ENCODE results near the gene KIRREL3.

Gene KIRREL3

DNA sequence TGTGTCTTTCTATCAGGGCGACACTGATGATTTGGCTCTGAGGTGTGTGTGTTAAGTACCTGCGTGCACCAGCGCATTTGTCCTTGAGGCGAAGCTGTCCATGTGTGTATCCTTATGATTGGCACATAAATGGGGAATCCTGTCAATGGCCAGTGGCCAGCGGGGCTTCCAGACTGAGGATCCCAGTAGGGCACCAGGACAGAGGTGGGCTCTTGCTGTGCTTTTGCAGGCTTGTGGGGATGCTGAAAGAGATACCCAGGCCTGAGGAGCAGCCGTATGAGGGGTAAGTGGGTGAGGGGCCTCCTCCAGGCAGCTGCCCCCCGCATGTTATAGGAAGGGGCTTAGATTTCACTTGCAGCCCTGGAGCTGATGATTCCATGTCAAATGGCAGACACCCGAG, 488.3 kb downstream of the KIRREL3 start:
- no peak overlapping the region for H3K9ac ChIP-seq (ENCODE audit: low read depth, low read length)
- no peaks in the 10 kb centered on the region for H3K4me1 ChIP-seq (ENCODE audit: insufficient read depth, low read length)
- H3K36me3 ChIP-seq (ENCODE audit: insufficient read depth, low read length): no peaks in the 10 kb centered on the region
- H3K9me3 ChIP-seq (ENCODE audit: control insufficient read depth, insufficient read depth, low read length): no peaks in the 10 kb centered on the region

DNA sequence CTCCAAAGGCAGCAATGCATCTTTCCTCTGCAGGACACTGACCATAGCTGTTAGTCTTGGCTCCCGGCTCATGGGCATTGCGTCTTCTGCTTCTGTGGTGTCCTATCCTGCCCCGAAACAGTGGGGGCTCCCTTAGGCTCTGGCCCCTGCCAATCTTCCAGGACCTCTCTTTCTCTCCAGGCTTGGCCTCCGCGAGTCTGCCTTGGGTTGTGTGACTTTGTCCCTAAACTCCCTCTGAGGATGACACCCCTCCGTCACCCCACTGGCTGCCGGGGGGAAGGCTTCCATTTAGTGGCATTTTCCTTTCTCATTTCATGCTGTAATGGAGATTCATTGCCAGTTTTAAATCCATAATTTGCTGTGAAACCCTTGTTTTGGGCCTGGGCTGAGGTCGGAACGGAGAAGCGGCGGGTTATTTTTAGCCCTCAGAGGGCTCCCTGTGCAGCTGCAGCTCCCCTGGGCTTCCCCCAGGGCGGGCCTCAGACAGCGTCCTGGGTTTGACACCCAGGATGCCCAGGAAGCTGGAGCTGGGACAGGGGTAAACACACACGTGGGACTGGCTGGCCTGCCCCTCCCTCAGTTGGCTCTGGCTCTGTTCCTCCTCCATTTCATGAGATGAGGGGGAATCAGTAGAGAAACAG, 489.0 kb downstream of the KIRREL3 start:
- H3K36me3 ChIP-seq (ENCODE audit: insufficient read depth, low read length): no peaks in the 10 kb centered on the region
- no peak overlapping the region for H3K9ac ChIP-seq (ENCODE audit: low read depth, low read length)
- H3K9me3 ChIP-seq (ENCODE audit: control insufficient read depth, insufficient read depth, low read length): no peaks in the 10 kb centered on the region
- no peaks in the 10 kb centered on the region for H3K4me1 ChIP-seq (ENCODE audit: insufficient read depth, low read length)

DNA sequence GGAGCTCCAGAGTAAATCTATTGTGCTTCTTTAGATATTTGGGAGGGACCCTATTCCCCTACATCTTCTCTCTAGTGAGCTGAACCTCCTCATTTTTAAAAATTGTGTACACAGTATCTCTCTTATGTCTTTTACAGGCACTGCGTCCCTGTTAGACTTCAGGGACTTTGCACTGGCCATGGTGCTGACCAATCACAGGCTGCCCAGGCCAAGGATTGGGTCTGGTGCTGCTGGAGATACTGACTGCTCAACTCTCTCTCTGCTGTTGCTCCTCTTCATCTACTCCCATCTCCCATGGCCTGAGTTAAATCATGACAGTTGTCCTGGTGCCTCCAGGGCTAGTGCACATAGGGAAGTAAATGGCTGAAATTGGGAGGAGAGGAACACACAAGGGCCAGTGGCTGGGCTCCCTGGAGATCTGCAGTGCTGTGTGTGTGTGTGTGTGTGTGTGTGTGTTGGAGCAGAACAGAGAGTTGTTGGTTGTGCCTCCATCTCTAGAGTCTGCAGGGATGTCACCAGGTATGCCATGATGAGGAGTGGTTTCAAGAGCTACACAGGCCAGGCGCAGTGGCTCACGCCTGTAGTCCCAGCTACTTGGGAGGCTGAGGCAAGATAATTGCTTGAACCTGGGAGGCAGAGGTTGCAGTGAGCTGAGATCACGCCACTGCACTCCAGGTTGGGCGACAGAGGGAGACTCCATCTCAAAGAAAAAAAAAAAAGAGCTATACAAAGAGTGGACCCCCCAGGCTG, 489.8 kb downstream of the KIRREL3 start:
- H3K4me1 ChIP-seq (ENCODE audit: insufficient read depth, low read length): no peaks in the 10 kb centered on the region
- H3K36me3 ChIP-seq (ENCODE audit: insufficient read depth, low read length): no peaks in the 10 kb centered on the region
- H3K9ac ChIP-seq (ENCODE audit: low read depth, low read length): no peak overlapping the region
- no peaks in the 10 kb centered on the region for H3K9me3 ChIP-seq (ENCODE audit: control insufficient read depth, insufficient read depth, low read length)

DNA sequence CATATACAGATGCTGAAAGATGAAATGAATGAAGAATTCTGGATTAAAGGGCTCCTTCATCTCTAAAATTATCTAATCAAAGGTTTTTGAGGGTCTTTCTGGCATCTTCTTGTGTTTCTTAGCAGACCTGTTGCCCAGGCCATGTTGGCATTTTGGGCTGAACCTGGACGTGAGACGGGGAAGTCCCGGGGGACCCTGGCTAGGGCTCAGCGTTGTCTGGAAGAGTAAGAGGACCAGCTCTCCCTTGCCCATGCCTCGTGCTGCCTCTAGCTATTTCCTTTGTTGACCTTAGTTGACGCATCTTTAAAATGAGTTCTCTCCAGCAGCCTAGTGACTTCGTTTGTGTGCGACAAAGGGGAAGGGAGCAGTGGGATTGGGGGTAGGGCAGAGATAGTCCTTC, 492.9 kb downstream of the KIRREL3 start:
- Histone ChIP-seq H3K36me3 (ENCODE audit: insufficient read depth, low read length) (no peaks in the 10 kb centered on the region), H3K4me1 (ENCODE audit: insufficient read depth, low read length) (peaks cover 8% of the 10 kb centered on the region; the same call in 1 of the 2 replicates), H3K9me3 (ENCODE audit: control insufficient read depth, insufficient read depth, low read length) (no peaks in the 10 kb centered on the region), H3K9ac (ENCODE audit: low read depth, low read length) (no peak overlapping the region)

DNA sequence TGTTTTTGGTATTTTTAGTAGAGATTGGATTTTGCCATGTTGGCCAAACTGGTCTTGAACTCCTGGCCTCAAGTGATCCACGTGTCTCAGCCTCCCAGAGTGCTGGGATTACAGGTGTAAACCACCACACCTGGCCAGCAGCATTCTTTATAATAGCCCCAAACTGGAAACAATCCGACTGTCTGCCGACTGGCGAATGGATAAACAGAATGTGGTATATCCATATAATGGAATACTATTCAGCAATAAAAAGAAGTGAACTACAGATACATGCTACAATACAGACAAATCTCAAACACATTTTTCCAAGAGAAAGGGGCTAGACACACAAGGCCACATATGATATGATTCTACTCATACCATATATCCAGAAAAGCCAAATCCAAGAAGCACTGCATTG, 493.8 kb downstream of the KIRREL3 start:
- no peak overlapping the region for H3K9ac ChIP-seq (ENCODE audit: low read depth, low read length)
- H3K36me3 ChIP-seq (ENCODE audit: insufficient read depth, low read length): no peaks in the 10 kb centered on the region
- H3K4me1 ChIP-seq (ENCODE audit: insufficient read depth, low read length): peaks cover 14% of the 10 kb centered on the region; the same call in 1 of the 2 replicates
- H3K9me3 ChIP-seq (ENCODE audit: control insufficient read depth, insufficient read depth, low read length): no peaks in the 10 kb centered on the region

- no peaks in the 10 kb centered on the region for H3K9me3 ChIP-seq (ENCODE audit: control insufficient read depth, insufficient read depth, low read length)
- H3K4me1 ChIP-seq (ENCODE audit: insufficient read depth, low read length): peaks cover 14% of the 10 kb centered on the region; the same call in 1 of the 2 replicates
- no peak overlapping the region for H3K9ac ChIP-seq (ENCODE audit: low read depth, low read length)
- no peaks in the 10 kb centered on the region for H3K36me3 ChIP-seq (ENCODE audit: insufficient read depth, low read length)
These were observed 497.6 kb downstream of the KIRREL3 start for GRCh38 chr11:126502982-126503381.

- H3K9ac ChIP-seq (ENCODE audit: low read depth, low read length): no peak overlapping the region
- H3K4me1 ChIP-seq (ENCODE audit: insufficient read depth, low read length): peaks cover 14% of the 10 kb centered on the region; the same call in 1 of the 2 replicates
- H3K9me3 ChIP-seq (ENCODE audit: control insufficient read depth, insufficient read depth, low read length): no peaks in the 10 kb centered on the region
- no peaks in the 10 kb centered on the region for H3K36me3 ChIP-seq (ENCODE audit: insufficient read depth, low read length)
These were observed 498.4 kb downstream of the KIRREL3 start for GRCh38 chr11:126502159-126502558.

DNA sequence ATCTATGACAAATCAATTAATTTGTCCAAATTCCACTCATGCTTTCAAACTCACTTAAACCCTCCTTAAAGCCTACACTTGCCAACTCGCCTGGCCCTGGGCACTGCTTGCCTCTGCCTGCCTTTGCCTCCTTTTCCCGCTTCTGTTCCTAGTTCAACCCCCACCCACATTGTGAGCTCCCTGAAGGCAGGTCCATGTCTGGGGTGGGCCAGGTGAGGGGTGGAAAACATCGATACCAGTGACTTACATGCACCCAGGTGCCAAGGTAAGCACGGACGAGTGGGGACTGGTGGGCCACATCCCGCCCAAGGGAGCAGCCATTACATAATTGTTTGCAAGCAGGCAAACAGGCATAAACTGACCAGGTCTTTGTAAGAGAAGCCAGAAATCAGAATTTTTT, 498.9 kb downstream of the KIRREL3 start:
- H3K9me3 ChIP-seq (ENCODE audit: control insufficient read depth, insufficient read depth, low read length): no peaks in the 10 kb centered on the region
- H3K36me3 ChIP-seq (ENCODE audit: insufficient read depth, low read length): no peaks in the 10 kb centered on the region
- no peak overlapping the region for H3K9ac ChIP-seq (ENCODE audit: low read depth, low read length)
- H3K4me1 ChIP-seq (ENCODE audit: insufficient read depth, low read length): peaks cover 14% of the 10 kb centered on the region; the same call in 1 of the 2 replicates

- Histone ChIP-seq H3K36me3 (ENCODE audit: insufficient read depth, low read length) (no peaks in the 10 kb centered on the region), H3K4me1 (ENCODE audit: insufficient read depth, low read length) (peaks cover 15% of the 10 kb centered on the region; the same call in 1 of the 2 replicates), H3K9ac (ENCODE audit: low read depth, low read length) (no peak overlapping the region), H3K9me3 (ENCODE audit: control insufficient read depth, insufficient read depth, low read length) (no peaks in the 10 kb centered on the region)
These were observed 499.6 kb downstream of the KIRREL3 start for GRCh38 chr11:126500981-126501380.

GRCh38 chr11:126499131-126499752, 501.3 kb downstream of the KIRREL3 start:
- Histone ChIP-seq H3K4me1 (ENCODE audit: insufficient read depth, low read length) (peaks cover 20% of the 10 kb centered on the region), H3K9ac (ENCODE audit: low read depth, low read length) (no peak overlapping the region), H3K9me3 (ENCODE audit: control insufficient read depth, insufficient read depth, low read length) (no peaks in the 10 kb centered on the region), H3K36me3 (ENCODE audit: insufficient read depth, low read length) (no peaks in the 10 kb centered on the region)

DNA sequence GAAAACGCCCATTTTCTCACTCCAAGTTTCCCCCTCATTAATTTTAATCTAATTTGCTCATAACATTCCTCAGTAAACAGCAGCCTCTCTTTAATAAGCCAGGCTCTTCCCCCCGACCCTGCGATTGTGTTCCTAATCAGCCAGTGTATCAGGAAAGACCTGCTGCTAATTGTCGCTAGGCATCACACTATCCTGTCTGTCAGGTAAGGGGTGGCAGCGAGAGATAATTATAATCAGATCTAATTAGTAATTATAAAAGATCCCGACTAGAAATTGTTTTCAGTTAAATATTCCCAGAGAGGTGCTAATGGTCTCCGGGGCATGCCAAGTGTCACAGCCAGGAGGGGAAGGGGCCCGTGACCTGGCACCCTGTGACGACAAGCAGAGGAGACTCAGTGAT, 502.3 kb downstream of the KIRREL3 start:
- H3K36me3 ChIP-seq (ENCODE audit: insufficient read depth, low read length): no peaks in the 10 kb centered on the region
- H3K4me1 ChIP-seq (ENCODE audit: insufficient read depth, low read length): peaks cover 18% of the 10 kb centered on the region
- no peaks in the 10 kb centered on the region for H3K9me3 ChIP-seq (ENCODE audit: control insufficient read depth, insufficient read depth, low read length)
- H3K9ac ChIP-seq (ENCODE audit: low read depth, low read length): no peak overlapping the region

GRCh38 chr11:126497581-126498122, 502.9 kb downstream of the KIRREL3 start:
- Histone ChIP-seq H3K9ac (ENCODE audit: low read depth, low read length) (no peak overlapping the region), H3K9me3 (ENCODE audit: control insufficient read depth, insufficient read depth, low read length) (no peaks in the 10 kb centered on the region), H3K4me1 (ENCODE audit: insufficient read depth, low read length) (peaks cover 12% of the 10 kb centered on the region), H3K36me3 (ENCODE audit: insufficient read depth, low read length) (no peaks in the 10 kb centered on the region)

DNA sequence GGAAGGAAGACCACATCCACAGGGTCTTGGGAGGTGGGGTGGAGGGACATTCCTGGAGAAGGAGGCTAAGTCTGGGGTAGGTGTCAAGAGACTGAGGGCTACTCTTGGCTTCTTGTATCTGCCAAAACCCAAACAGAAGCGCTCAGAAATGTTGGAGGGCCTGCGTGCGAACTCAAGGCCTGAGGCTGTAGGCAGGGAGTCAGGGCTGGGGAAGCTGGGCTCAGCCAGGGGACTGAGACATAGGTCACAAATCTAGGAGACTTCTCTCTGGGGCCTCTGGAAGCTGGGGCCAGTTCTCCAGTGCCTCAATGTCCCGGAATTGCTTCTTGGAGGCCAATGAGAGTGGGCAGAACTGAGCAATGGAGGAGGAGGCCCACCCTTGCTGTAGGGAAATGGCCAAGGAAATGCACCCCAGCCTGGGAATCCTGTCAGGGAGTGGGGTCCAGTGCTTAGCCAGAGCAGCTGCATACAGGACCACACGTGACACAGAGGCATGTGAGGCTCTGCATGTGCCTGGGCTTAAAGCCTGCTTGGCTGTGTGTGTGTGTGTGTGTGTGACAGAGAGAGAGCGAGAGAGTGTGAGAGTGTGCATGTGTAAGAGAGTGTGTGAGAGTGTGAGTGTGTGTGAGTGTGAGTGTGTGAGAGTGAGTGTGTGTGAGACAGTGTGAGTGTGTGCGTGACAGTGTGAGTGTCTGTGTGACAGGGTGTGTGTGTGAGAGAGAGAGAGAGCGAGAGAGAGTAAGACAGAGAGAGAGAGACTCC, 503.8 kb downstream of the KIRREL3 start:
- Histone ChIP-seq H3K4me1 (ENCODE audit: insufficient read depth, low read length) (peaks cover 5% of the 10 kb centered on the region), H3K9ac (ENCODE audit: low read depth, low read length) (no peak overlapping the region), H3K36me3 (ENCODE audit: insufficient read depth, low read length) (no peaks in the 10 kb centered on the region), H3K9me3 (ENCODE audit: control insufficient read depth, insufficient read depth, low read length) (no peaks in the 10 kb centered on the region)
